Esophagus muscularis mucosa (tissue), 3 donors: Measurements from ENCODE around the gene CELF4.

Experiments
- POLR2AphosphoS5 ChIP-seq, 2 donors: sonication (generic); formaldehyde crosslinking; IDR thresholded peaks; one replicate each; pipeline ENCODE4 v1.6.1; 2017; ENCODE audit warnings: antibody characterized with exemption in 2 of 2
- TF ChIP-seq, protein P1 (sequence below), 3 experiments: fragments of 200-600 bp in 2 of 3; fragments of 450-650 bp in 1 of 3; sonication (generic) in 2 of 3; IDR thresholded peaks; one replicate each; pipeline ENCODE4 v1.5.1; 2017 to 2019; ENCODE audit warnings: antibody characterized with exemption in 3 of 3, mild to moderate bottlenecking in 2 of 3, moderate library complexity in 1 of 3

DNA sequence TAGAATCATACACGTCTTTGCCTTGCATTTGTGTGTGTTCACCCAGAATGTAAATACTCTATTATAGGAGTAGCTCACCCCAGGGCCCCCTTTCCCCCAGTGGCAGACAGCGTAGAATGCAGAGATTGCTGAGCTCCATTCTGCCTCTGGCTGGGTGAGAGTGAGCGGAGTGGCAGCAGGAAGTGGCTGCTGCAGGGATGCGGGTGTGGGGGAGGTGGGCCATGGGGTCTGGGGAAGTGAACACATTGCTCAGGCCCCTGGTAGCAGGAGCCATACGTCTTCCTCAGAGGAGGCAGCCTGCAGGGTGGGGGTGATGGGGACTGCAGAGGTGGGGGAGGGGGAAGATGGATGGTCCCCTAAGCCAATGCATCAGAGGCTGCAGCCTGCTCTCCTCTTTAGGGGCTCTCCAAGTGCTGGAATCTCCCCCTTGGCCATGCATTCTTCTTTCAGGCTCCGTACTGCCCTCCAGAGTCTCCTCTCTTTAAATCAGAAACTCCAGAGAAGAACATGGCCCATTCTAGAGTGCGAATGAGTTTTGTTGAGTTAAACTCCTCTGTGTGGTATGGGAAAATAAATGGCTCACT lies 72.2 kb downstream of the CELF4 start:
- TF ChIP-seq, protein P1, sequence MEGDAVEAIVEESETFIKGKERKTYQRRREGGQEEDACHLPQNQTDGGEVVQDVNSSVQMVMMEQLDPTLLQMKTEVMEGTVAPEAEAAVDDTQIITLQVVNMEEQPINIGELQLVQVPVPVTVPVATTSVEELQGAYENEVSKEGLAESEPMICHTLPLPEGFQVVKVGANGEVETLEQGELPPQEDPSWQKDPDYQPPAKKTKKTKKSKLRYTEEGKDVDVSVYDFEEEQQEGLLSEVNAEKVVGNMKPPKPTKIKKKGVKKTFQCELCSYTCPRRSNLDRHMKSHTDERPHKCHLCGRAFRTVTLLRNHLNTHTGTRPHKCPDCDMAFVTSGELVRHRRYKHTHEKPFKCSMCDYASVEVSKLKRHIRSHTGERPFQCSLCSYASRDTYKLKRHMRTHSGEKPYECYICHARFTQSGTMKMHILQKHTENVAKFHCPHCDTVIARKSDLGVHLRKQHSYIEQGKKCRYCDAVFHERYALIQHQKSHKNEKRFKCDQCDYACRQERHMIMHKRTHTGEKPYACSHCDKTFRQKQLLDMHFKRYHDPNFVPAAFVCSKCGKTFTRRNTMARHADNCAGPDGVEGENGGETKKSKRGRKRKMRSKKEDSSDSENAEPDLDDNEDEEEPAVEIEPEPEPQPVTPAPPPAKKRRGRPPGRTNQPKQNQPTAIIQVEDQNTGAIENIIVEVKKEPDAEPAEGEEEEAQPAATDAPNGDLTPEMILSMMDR (IDR thresholded peaks at IDR 0.05): no peak
- TF ChIP-seq POLR2AphosphoS5 (IDR thresholded peaks at IDR 0.05): no peak
